Adrenal gland (tissue), 12 donors: ENCODE data around the gene PPP1R12C. TPM values are rescaled to one million over a fixed set of nuclear protein-coding genes. Genes with fewer than 3 reads are reported as not detected.

Source experiments
- DNase-seq, 7 donors: peaks; one replicate each; pipeline ENCODE4 v3.0.0-alpha.2; 2019 to 2020
- H3K27ac ChIP-seq, 5 donors: fragments of 200-600 bp; sonication (generic) in 4 of 5; 1 replicate in 3 of 5; 2 replicates in 2 of 5; pipeline versions ENCODE4 v1.5.1 to v1.8.0; 2016 to 2020; ENCODE audit warnings: mild to moderate bottlenecking in 1 of 5
- H3K27me3 ChIP-seq: fragments of 200-600 bp; 2 replicates; pipeline ENCODE4 v1.8.0; 2021
- H3K36me3 ChIP-seq, 2 donors: fragments of 200-600 bp; replicated peaks in 1 of 2; 1 replicate in 1 of 2; 2 replicates in 1 of 2; pipeline versions ENCODE4 v1.5.1 to v1.8.0; 2018 to 2022
- H3K4me1 ChIP-seq, 2 donors: fragments of 200-600 bp; replicated peaks in 1 of 2; 1 replicate in 1 of 2; 2 replicates in 1 of 2; pipeline versions ENCODE4 v1.5.1 to v1.8.0; 2018 to 2021
- H3K4me3 ChIP-seq, 4 donors: fragments of 200-600 bp; sonication (generic) in 3 of 4; one replicate each; pipeline ENCODE4 v1.5.1; 2016 to 2018
- H3K9me3 ChIP-seq, 3 donors: fragments of 200-600 bp; sonication (generic) in 1 of 3; replicated peaks in 1 of 3; 1 replicate in 2 of 3; 2 replicates in 1 of 3; pipeline versions ENCODE4 v1.5.1 to v1.8.0; 2016 to 2021
- POLR2A ChIP-seq, 2 donors: fragments of 450-650 bp; IDR thresholded peaks; one replicate each; pipeline ENCODE4 v1.6.1; 2017; ENCODE audit warnings: antibody characterized with exemption in 2 of 2, mild to moderate bottlenecking in 2 of 2, moderate library complexity in 1 of 2
- WGBS, 4 donors: extraction: QIAGEN DNeasy Blood & Tissue Kit in 2 of 4; methylation state at CpG; one replicate each; pipeline versions ENCODE4 v1.1.5 to v1.1.7; 2013 to 2017; 5-methylcytosine and 5-hydroxymethylcytosine counted together
- intact Hi-C, 2 donors: fragments of 100-400 bp; cut with DNase I; formaldehyde crosslinking; loops; one replicate each; pipeline versions ENCODE4 v1.14.1 to v1.15.0; 2022 to 2023
- polyA plus RNA-seq, 3 donors: library from polyadenylated mRNA; stranded (reverse); fragments of 200-250 nt in 2 of 3; fragments of 350-450 nt in 1 of 3; fragmentation: Illumina TruSeq in 1 of 3; extraction: RNeasy Lipid Tissue Mini Kit (QIAGEN cat#74804) in 1 of 3; gene quantifications; one replicate each; pipeline ENCODE4 v1.2.3, GENCODE V29; 2013 to 2014
- total RNA-seq, 9 donors: library from RNA; depleted of rRNA in 4 of 9; stranded (reverse); fragments of >200 nt in 4 of 9; fragments of 120-200 nt in 1 of 9; fragmentation: NEBNext Ultra II Directional in 1 of 9; extraction: Animal tissue kit (Norgen Biotek cat#: 25700) in 1 of 9; gene quantifications; one replicate each; pipeline versions ENCODE4 v1.1.0 to v1.2.4, GENCODE V29; 2013 to 2023
- TF ChIP-seq, protein P1 (sequence below), 6 experiments: fragments of 450-650 bp in 4 of 6; fragments of 200-600 bp in 2 of 6; sonication (generic) in 1 of 6; IDR thresholded peaks; 1 replicate in 5 of 6; 2 replicates in 1 of 6; pipeline versions ENCODE4 v1.5.1 to v1.8.0; 2016 to 2021; ENCODE audit warnings: antibody characterized with exemption in 6 of 6, mild to moderate bottlenecking in 2 of 6, moderate library complexity in 1 of 6
- donor health status: healthy with polysubstance abuse.
- donor health status: Bipolar disorder and iron deficiency.
- donor health status: DM: yes; HTN: yes; CAD: no.
- donor health status: DM: no; HTN: no; CAD: no.
- donor health status: DM: no; HTN: no; CAD: no.
- donor health status: DM: yes; HTN: yes; CAD: no.

Gene PPP1R12C
- total and polyA plus RNA-seq, 12 donors = 22.1 to 251 (median 76.2) TPM

DNA sequence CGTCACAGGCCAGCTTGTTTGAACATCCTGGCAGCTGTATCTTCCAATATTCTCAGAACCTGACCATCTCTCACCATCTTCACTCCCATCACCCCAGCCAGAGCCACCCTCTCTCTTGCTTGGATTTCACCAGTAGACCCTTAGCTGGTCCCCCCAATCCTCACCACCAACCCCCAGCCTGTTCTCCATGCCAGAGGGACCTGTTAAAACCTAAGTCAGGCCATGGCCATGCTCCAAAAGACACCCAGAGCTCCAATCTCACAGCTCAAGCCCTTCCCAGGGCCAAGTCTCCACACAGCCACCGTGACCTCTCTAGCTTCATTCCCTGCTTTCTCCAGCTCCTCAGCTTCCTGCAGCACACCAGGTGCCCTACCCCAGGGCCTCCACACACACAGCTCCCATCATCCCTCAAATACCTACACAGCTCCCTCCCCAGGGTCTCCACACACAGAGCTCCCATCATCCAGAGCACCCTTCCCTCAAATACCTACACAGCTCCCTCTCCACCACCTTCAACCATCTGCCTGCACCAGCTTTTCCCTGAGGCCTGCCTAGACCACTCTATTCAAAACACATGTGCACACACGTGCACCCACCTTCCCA, 28.0 kb downstream of the PPP1R12C start:
- no peak overlapping the region for H3K27ac ChIP-seq
- peaks cover 12% of the 10 kb centered on the region for H3K27me3 ChIP-seq
- H3K36me3 ChIP-seq = peaks cover 0 to 28% of the 10 kb centered on the region in 2 donors
- 96 to 100% (median 97%) methylated on average over 3 of the region's 3 CpGs for WGBS, 4 donors
- peaks cover 12 to 16% of the 10 kb centered on the region in 2 donors for H3K4me1 ChIP-seq
- H3K4me3 ChIP-seq = no peak overlapping the region
- intact Hi-C loops = no loop called here
- no peaks in the 10 kb centered on the region for H3K9me3 ChIP-seq
- TF ChIP-seq POLR2A (IDR thresholded peaks at IDR 0.05) = no peak
- TF ChIP-seq, protein P1, sequence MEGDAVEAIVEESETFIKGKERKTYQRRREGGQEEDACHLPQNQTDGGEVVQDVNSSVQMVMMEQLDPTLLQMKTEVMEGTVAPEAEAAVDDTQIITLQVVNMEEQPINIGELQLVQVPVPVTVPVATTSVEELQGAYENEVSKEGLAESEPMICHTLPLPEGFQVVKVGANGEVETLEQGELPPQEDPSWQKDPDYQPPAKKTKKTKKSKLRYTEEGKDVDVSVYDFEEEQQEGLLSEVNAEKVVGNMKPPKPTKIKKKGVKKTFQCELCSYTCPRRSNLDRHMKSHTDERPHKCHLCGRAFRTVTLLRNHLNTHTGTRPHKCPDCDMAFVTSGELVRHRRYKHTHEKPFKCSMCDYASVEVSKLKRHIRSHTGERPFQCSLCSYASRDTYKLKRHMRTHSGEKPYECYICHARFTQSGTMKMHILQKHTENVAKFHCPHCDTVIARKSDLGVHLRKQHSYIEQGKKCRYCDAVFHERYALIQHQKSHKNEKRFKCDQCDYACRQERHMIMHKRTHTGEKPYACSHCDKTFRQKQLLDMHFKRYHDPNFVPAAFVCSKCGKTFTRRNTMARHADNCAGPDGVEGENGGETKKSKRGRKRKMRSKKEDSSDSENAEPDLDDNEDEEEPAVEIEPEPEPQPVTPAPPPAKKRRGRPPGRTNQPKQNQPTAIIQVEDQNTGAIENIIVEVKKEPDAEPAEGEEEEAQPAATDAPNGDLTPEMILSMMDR (IDR thresholded peaks at IDR 0.05) = no peak
- peak in 1 of 7 donors; percentile 14 for DNase-seq

DNA sequence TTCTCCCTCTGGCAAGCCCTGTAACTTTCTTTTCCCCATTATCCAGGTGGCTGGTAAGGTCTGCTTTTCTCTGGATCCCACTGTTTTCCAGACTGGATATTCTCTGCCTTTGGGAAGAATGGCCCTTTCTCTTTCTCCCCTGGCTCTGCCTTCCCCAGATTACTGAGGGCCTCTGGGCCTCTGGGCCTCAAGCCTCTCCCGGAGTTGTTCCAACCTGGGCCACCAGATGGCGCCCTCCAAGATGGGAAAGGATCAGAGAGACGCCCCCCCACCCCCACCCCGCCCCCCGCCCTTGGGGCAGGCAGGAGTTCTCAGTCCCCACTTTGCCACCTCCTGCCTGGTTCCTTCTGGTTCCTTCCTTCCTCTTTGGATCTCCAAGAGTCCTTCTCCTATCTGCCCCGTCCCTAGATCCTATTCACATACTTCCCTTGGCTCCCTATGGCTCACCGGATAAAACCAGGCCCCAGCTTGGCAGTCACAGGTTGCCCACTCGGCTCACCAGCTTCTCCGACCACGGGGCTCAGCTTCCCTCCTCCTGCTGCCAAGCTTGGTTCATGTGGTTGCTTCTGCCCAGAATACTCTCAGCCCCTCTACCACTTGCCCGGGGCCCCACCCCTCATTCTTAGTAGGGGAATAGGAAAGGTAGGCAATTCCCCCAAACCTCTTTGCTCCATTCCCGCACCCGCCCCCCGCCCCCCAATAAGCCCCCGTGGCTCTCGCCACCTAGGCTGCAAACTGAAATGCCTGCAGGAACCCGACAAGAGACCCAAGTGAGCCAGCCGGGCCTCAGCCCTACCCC, 28.7 kb downstream of the PPP1R12C start:
- Histone ChIP-seq H3K36me3 (peaks cover 0 to 26% of the 10 kb centered on the region in 2 donors), H3K9me3 (no peaks in the 10 kb centered on the region), H3K27ac (no peak overlapping the region), H3K27me3 (peaks cover 18% of the 10 kb centered on the region), H3K4me3 (no peak overlapping the region), H3K4me1 (peaks cover 12 to 16% of the 10 kb centered on the region in 2 donors)
- TF ChIP-seq POLR2A (IDR thresholded peaks at IDR 0.05) = no peak
- TF ChIP-seq, protein P1 (IDR thresholded peaks at IDR 0.05) = peak; percentile 22 to 77 (median 35)
- peak; percentile 62 to 86 (median 72) for DNase-seq
- WGBS, 4 donors = 48 to 53% (median 51%) methylated on average over 15 to 18 of the region's 18 CpGs
- intact Hi-C loops = no loop called here

DNA sequence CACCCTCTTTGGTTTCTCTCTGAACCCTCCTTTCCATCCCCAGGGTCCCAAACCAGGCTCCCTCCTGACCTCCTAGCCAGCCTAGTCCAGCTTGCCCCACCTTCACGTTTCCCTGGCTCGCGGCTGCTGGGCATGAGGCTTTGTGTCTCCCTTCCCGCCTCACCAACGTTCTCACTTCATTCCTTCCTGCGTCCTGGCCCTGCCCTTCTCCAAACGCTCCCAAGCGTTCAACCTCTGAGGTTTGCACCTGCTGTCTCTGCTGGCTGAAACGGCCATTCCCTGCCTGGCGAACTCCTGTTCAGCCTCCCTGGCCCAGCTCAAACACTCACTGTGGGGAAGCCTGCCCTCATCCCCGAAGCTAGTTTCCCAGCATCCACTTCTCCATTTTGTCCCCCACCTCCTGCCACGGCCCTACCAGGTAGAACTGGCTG, 29.4 kb downstream of the PPP1R12C start:
- intact Hi-C loops = no loop called here
- no peak overlapping the region for H3K4me3 ChIP-seq
- no peaks in the 10 kb centered on the region for H3K9me3 ChIP-seq
- no peak overlapping the region for H3K27ac ChIP-seq
- H3K27me3 ChIP-seq = peaks cover 25% of the 10 kb centered on the region
- H3K36me3 ChIP-seq = peaks cover 0 to 26% of the 10 kb centered on the region in 2 donors
- peaks cover 12 to 16% of the 10 kb centered on the region in 2 donors for H3K4me1 ChIP-seq
- TF ChIP-seq, protein P1 (IDR thresholded peaks at IDR 0.05) = no peak
- no peak for TF ChIP-seq POLR2A (IDR thresholded peaks at IDR 0.05)
- DNase-seq = no peak
- 71 to 87% (median 73%) methylated on average over 12 of the region's 12 CpGs for WGBS, 4 donors

DNA sequence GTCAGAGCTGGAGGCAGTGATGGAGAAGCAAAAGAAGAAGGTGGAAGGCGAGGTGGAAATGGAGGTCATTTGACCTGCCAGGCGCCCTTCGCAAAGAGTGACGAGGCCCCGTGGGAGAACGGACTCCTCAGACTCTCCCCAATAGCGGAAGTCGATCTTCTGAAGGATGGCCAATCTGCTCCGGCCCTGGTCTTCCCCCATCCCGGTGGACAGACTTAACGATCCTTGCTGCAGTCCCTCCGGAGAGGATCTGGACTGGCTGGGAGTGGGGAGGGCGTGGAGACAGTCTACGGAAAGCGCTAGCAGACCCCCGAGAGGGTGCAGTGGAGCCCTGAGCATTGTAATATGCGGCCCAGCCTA, 29.9 kb downstream of the PPP1R12C start:
- intact Hi-C loops = no loop called here
- peaks cover 29% of the 10 kb centered on the region for H3K27me3 ChIP-seq
- H3K27ac ChIP-seq = no peak overlapping the region
- 22 to 52% (median 45%) methylated on average over 17 of the region's 17 CpGs for WGBS, 4 donors
- peak overlapping the region in 1 of 4 donors; percentile 50 for H3K4me3 ChIP-seq
- no peaks in the 10 kb centered on the region for H3K9me3 ChIP-seq
- peaks cover 12 to 16% of the 10 kb centered on the region in 2 donors for H3K4me1 ChIP-seq
- TF ChIP-seq, protein P1 (IDR thresholded peaks at IDR 0.05) = no peak
- no peak for TF ChIP-seq POLR2A (IDR thresholded peaks at IDR 0.05)
- peaks cover 0 to 21% of the 10 kb centered on the region in 2 donors for H3K36me3 ChIP-seq
- DNase-seq = peak in 1 of 7 donors; percentile 22
